Measurements from ENCODE around the gene FUBP3. TPM values are rescaled to one million over a fixed set of nuclear protein-coding genes. Genes with fewer than 3 reads are reported as not detected.

The FUBP3 gene
- total RNA-seq, 1 donor from 2014 or later: 87.2 TPM

DNA sequence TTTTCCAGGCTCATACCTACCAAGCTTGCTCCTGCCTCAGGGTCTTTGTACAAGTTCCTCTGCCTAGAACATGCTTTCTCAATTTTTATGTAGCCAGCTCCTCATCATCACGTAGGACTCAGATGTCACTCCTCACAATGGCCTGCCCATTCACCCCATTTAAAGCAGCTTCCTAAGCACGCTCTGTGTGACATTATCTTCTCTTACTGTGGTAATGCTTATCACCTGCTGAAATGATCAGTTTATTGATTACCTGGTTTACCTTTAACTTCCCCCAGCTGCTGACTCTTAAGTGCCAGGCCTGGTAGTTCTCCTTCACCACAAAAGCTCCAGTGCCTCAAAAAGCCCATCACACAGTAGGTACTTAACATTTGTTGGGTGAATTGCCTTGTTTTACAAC is 13.6 kb downstream of the FUBP3 start:
- no peak overlapping the region for H2AFZ ChIP-seq (replicated peaks)
- H3K4me2 ChIP-seq: no peak overlapping the region
- Mint-ChIP-seq H3K4me1 (no peaks in the 10 kb centered on the region), H3K27me3 (ENCODE audit: insufficient read depth, low read depth) (no peaks in the 10 kb centered on the region), H3K4me3 (no peak overlapping the region), H3K36me3 (peaks cover 8% of the 10 kb centered on the region), H3K9me3 (no peaks in the 10 kb centered on the region), H3K27ac (no peak overlapping the region)
- peaks cover 6% of the 10 kb centered on the region for H3K36me3 ChIP-seq
- TF ChIP-seq EZH2 (IDR thresholded peaks at IDR 0.05) (no peak), CTCF (IDR thresholded peaks at IDR 0.05) (no peak), EZH2phosphoT487 (IDR thresholded peaks at IDR 0.05) (no peak)
- no peak overlapping the region for H3K27ac ChIP-seq
- no peak for DNase-seq (ENCODE audit: low spot score)
- no peak overlapping the region for H3K4me3 ChIP-seq
- H3K9me3 ChIP-seq (ENCODE audit: low read depth): no peaks in the 10 kb centered on the region
- peaks cover 82% of the 10 kb centered on the region for H4K20me1 ChIP-seq (ENCODE audit: low read depth)
- peaks cover 71% of the 10 kb centered on the region for H3K79me2 ChIP-seq (ENCODE audit: low read depth)
- peaks cover 4% of the 10 kb centered on the region for H3F3A ChIP-seq (ENCODE audit: low read depth)
- no peaks in the 10 kb centered on the region for H3K4me1 ChIP-seq
- H3K27me3 ChIP-seq: no peaks in the 10 kb centered on the region
- no peak overlapping the region for H3K9ac ChIP-seq

GRCh38 chr9:130597228-130597627 is 17.9 kb downstream of the FUBP3 start:
- no peak overlapping the region for H3K27ac Mint-ChIP-seq
- peaks cover 34% of the 10 kb centered on the region for H3K79me2 ChIP-seq (ENCODE audit: low read depth)

GRCh38 chr9:130598188-130598587 is 18.8 kb downstream of the FUBP3 start:
- Histone ChIP-seq H3K36me3 (peaks cover 6% of the 10 kb centered on the region), H3K4me1 (no peaks in the 10 kb centered on the region), H4K20me1 (ENCODE audit: low read depth) (peaks cover 41% of the 10 kb centered on the region), H3K79me2 (ENCODE audit: low read depth) (peaks cover 26% of the 10 kb centered on the region), H3K4me3 (no peak overlapping the region), H3K9ac (no peak overlapping the region), H3F3A (ENCODE audit: low read depth) (peaks cover 4% of the 10 kb centered on the region), H3K27me3 (no peaks in the 10 kb centered on the region), H3K27ac (no peak overlapping the region), H2AFZ (replicated peaks) (no peak overlapping the region), H3K4me2 (no peak overlapping the region), H3K9me3 (ENCODE audit: low read depth) (no peaks in the 10 kb centered on the region)
- TF ChIP-seq EZH2 (IDR thresholded peaks at IDR 0.05) (no peak), EZH2phosphoT487 (IDR thresholded peaks at IDR 0.05) (no peak), CTCF (IDR thresholded peaks at IDR 0.05) (no peak)
- Mint-ChIP-seq H3K27me3 (ENCODE audit: insufficient read depth, low read depth) (no peaks in the 10 kb centered on the region), H3K9me3 (no peaks in the 10 kb centered on the region), H3K36me3 (peaks cover 19% of the 10 kb centered on the region), H3K27ac (no peak overlapping the region), H3K4me1 (no peaks in the 10 kb centered on the region), H3K4me3 (no peak overlapping the region)
- DNase-seq (ENCODE audit: low spot score): no peak

More at GRCh38 chr9:130597228-130597627, 17.9 kb downstream of the FUBP3 start:
- Mint-ChIP-seq H3K9me3 (no peaks in the 10 kb centered on the region), H3K27me3 (ENCODE audit: insufficient read depth, low read depth) (no peaks in the 10 kb centered on the region), H3K4me1 (no peaks in the 10 kb centered on the region), H3K36me3 (peaks cover 17% of the 10 kb centered on the region), H3K4me3 (no peak overlapping the region)
- Histone ChIP-seq H3K9me3 (ENCODE audit: low read depth) (no peaks in the 10 kb centered on the region), H3K4me3 (no peak overlapping the region), H4K20me1 (ENCODE audit: low read depth) (peaks cover 50% of the 10 kb centered on the region), H3K27ac (no peak overlapping the region), H3F3A (ENCODE audit: low read depth) (peaks cover 4% of the 10 kb centered on the region), H3K9ac (no peak overlapping the region), H2AFZ (replicated peaks) (no peak overlapping the region), H3K4me1 (no peaks in the 10 kb centered on the region), H3K36me3 (peaks cover 6% of the 10 kb centered on the region), H3K27me3 (no peaks in the 10 kb centered on the region), H3K4me2 (no peak overlapping the region)
- DNase-seq (ENCODE audit: low spot score): no peak
- TF ChIP-seq EZH2 (IDR thresholded peaks at IDR 0.05) (no peak), EZH2phosphoT487 (IDR thresholded peaks at IDR 0.05) (no peak), CTCF (IDR thresholded peaks at IDR 0.05) (no peak)

Data from neural progenitor cell (in vitro differentiated cells).